ENCODE measurements around the gene MRPS30.
"Not testable (repeated sequence)": the region's sequence is repeated elsewhere in the genome, so short reads cannot be mapped to it uniquely, and the experiment has no call there.

Gene MRPS30

DNA sequence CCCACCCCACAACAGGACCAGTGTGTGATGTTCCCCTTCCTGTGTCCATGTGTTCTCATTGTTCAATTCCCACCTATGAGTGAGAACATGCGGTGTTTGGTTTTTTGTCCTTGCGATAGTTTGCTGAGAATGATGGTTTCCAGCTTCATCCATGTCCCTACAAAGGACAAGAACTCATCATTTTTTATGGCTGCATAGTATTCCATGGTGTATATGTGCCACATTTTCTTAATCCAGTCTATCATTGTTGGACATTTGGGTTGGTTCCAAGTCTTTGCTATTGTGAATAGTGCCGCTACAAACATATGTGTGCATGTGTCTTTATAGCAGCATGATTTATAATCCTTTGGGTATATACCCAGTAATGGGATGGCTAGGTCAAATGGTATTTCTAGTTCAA lies 15.9 kb downstream of the MRPS30 start:
- DNase-seq = not testable (repeated sequence)

DNA sequence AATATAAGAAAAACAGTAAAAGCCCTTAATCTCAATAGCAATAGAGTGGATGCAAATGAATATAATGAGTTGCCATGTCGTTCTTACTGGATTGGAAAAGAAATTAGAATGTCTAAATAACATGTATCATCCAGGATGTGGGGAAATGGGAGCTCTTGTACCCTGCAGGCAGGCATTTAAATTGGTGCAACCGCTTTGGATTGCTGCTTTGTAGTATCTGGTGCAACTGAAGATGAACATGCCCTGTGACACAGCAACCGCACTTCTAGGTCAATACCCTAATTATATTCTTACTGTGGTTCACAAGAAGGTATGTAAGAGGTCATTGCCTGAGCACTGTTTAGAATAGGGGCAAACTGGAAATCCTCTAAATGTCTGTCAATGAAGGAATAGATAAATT lies 18.9 kb downstream of the MRPS30 start:
- no peak for DNase-seq

DNA sequence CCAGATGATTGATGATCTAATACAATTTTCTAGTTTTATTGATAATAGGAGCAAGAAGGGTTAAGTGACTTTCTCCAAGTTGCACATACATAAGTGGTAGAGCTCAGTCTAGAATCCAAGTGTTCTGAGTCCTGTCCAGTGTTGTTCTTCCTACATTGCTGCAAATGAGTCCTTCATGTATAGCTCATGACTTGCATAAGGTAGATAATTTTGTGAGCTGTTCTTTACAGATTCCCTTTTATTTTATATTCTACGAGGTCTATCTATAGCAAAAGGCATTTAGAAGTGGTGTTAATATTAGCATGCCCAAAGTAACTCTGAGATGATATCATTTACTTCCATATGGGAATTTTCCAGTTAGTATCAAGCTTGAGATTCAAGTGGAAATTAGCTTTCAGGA lies 20.0 kb downstream of the MRPS30 start:
- no peak for DNase-seq

DNA sequence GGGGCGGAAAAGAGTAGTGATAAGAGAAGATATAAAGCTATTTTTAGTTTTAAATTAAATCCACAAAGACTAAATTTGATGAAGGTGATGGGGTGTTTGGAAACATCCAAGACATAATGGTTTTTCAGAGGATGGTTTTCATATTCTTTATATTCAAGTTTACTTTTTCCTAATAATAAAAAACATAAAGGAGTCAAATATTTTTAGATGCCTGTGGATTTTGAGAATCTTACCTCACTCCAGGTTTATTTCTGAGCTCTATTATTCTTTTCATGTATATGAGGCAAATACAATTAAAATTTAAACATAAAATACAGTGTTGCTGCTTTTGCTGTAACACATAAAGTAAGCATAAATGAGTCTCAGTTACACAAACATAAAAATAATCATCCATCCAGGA lies 22.2 kb downstream of the MRPS30 start:
- no peak for DNase-seq

DNA sequence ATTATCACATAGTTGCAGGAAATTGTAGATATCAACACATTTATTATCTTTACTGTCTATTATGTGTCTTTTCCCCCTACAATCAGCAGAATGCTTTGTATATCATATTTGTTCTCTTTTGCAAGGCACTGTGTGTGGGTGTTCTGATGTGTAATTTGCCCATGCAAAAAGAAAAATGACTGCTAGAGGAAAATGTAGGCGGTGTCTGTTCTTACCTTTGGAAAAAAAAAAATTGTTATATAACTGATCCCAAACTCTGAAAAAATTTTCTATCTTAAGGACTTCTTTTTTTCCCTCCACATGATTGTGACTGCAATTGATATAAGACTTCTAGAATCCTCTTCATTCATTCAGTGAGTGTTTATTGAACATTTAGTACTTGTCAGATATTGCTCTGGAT lies 24.5 kb downstream of the MRPS30 start:
- DNase-seq = no peak

DNA sequence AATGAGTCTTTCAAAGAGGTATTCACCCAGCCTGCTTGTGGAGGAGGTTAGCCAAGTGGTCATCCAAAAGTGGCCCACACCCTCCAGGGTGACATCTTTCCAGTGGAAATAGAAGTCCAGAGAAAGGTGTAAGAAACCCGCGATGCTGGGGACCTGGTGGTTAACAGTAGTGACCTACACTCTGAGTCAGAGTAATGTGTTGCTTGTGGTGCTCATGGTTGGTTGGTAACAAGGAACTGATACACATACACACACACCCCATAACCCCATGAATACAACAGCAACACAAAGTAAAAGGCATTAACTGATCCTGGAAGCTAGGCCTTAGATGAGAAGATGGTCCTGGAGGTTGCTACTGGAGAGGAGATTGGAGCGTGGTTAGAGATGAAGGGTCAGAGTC lies 26.9 kb downstream of the MRPS30 start:
- DNase-seq = no peak

DNA sequence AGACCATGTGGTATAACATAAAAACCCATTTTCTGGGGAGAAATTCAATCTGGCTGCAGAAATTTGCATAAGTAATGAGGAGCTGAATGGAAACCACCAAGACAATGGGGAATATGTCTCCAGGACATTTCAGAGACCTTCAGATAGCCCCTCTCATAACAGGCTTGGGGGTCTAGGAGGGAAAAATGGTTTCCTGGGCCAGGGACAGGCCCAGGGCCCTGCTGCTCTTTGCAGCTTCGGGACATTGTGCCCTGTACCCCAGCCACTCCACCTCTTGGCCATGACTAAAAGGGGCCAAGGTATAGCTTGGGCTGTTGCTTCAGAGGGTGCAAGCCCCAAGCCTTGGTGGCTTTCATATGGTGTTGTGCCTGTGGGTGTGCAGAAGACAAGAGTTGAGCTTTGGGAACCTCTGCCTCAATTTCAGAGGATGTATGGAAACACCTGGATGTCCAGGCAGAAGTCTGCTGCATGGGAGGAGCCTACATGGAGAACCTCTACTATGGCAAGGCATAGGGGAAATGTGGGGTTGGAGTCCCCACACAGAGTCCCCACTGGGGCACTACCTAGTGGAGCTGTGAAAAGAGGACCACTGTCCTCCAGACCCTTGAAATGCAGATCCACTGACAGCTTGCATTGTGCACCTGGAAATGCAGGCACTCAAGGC lies 30.4 kb downstream of the MRPS30 start:
- DNase-seq = no peak

DNA sequence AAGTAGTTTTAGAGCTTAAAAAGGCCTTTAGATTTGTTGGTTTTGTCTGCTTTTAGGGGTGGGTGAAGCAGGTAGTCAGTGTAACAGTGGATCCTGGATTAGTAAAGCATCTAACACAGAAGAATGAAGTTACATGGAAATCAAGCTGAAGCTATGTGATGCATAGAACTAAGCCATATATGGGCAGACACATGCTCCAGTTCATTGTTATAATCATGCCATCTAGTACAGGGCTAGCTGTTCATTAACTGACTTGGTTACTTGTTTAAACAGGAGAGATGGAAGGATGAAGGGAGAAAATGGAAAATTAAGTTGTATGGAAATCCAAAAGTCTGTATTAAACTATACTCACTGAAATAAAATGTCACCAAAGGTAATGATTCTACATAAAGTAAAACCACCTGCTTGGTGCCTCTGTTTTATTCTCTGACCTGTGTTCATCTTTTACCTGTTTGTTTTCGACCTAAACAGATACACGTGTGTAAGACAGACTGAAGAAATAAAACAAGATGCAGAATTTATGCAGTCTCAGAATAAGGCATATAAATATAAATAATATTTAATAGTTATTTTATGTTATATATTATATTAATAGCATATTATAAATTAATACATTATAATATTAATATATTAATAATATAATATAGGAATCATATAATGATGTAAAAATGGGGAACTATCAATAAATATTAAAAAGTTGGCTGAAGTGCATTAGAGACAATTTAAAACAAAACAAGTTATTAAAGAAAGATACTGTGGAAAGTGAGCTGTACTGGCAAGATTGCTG lies 33.9 kb downstream of the MRPS30 start:
- peak; percentile 38 for DNase-seq

DNA sequence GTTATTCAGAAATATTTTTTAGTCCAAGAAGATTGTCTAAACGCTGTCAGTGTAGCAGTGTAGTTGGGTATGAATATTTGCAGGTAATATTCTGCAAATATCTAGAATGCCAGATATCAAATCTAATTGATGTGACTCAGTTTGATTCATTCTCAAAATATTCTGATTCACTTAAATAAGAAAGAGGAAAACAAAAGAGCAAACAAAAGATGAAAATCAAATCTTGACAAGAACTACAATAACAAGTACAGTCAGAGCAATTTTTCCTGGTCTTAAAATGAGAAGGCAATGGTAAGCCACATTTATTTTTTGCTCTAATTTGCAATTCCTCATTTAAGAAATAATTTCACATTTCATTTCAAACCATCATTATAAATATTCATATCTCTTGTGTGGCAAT lies 36.0 kb downstream of the MRPS30 start:
- DNase-seq = no peak

DNA sequence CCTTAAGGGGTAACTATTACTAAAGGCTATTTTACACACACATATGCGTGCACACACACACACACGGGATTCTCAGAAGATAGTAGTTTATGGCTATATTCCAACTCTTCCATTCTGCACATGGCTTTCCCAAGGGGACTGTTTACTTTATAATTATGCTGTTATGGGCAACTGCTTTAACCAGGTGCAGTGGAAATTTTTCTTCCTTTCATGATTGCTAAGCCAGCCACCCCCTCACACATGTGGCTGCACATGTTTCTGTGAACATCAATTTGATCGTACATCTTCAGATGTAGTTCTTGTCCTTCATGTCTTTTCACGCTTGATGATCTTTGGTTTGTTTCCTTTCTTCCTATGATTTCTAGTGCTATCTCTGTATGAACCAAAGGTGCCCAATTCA lies 37.0 kb downstream of the MRPS30 start:
- DNase-seq = peak; percentile 95

DNA sequence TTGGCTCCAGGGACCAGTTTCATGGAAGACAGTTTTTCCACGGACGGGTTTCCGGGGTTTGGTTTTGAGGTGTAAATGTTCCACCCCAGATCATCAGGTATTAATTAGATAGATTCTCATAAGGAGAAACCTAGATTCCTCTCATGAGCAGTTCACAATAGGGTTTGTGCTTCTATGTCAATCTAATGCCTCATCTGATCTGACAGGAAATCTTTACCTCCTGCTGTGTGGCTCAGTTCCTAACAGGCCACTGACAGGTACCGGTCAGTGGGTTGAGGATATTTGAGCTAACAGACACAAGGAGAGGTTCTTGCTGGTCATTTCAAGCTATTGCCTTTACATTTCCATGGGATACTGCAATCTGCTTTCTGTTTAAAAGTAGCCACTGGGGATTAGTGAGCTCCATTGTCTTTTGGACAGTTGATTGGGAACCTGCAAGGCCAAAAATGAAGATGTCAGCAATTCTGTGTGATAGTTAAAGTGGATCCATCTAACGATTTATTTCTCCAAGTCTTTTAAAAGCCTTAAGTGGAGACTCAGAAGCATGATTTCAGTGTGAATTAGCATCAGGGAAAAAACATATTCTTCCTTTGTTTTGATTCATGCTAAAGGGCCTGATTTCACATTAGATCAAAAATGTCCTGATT lies 38.6 kb downstream of the MRPS30 start:
- DNase-seq = peak; percentile 6

DNA sequence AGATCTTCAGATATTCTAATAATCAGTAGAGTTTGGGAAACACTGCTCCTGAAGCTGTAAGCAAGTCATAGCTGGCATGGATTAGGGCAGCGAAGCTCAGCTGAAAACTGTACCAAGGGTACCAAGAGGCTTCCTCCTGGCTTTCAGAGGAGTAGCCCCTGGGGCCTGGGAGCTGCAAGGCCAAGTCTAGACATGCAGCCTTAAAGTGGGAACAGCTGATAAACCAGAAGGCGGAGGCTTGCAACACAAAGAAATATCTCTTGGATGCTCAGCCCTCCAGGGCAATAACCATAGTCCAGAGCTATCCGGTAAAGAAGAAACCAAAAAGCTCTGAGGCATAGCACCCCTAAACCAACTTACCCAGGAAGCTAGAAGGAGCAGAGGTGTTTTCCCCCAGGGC lies 51.5 kb downstream of the MRPS30 start:
- DNase-seq = no peak

DNA sequence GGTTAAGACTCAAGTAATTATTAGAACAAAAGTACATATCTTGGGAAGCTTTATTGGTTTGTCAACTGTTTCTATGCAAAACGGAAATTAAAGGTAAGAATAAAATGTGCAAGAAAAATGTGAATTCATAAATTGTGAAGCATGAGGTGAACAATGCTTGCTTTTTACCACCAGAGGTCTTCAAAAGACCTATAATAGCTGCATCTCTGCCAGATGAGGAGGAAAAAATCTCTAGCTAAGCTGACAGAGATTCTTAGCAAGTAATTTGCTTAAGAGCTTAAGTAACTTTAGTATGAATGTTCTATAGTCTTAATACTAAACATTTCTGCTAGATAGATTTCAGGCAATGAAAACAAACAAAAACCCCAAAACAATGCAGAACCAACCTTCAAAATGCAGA lies 54.1 kb downstream of the MRPS30 start:
- DNase-seq = peak; percentile 36
